Measurements from ENCODE around the gene ELMO1. TPM values are rescaled to one million over a fixed set of nuclear protein-coding genes. Genes with fewer than 3 reads are reported as not detected.

The ELMO1 gene
- total and polyA plus RNA-seq, 10 of the 15 experiments (the other 5 are each of a cell fraction or from before 2014, with no cell fraction given): 22.6 to 85.9 (median 56.6) TPM

DNA sequence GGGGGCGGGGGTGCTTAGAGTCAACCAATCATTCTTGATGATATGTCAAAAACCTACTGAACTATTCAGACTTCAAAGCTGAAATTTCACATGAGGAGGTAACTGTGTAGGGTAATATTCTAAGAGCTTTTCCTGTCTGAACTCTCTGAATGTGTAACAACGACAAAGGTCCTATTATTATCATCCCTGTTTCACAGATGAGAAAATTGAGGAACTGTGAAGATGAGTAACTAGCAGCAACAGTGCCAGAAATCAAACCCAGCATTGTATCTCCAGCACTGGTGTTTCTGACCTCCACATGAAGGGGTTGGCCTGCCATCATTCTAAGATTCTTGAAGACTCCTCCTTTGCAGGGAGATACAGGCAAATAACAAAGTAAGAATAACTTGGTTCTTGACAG lies 429.7 kb downstream of the ELMO1 start (continued):
- TF ChIP-seq USF2 (IDR thresholded peaks at IDR 0.05; ENCODE audit: borderline replicate concordance, low read depth, low read length) (no peak), IKZF2 (IDR thresholded peaks at IDR 0.05) (peak; percentile 45 to 48; a peak in 2 of 4 replicates), MEF2B (IDR thresholded peaks at IDR 0.05; ENCODE audit: partially characterized antibody, poor library complexity, severe bottlenecking) (no peak), EGR1 (IDR thresholded peaks at IDR 0.05; ENCODE audit: borderline replicate concordance in 1 of 2, low read depth in 2 of 2, low read length in 2 of 2) (no peak), CHD2 (IDR thresholded peaks at IDR 0.05; ENCODE audit: borderline replicate concordance, low read depth, low read length) (no peak), ZNF207 (IDR thresholded peaks at IDR 0.05; ENCODE audit: borderline replicate concordance) (no peak), SREBF1 (IDR thresholded peaks at IDR 0.05; ENCODE audit: low read length) (no peak), CUX1 (IDR thresholded peaks at IDR 0.05; ENCODE audit: insufficient replicate concordance, low read depth, low read length) (no peak), CEBPZ (IDR thresholded peaks at IDR 0.05; ENCODE audit: low read depth, low read length) (no peak), CEBPB (IDR thresholded peaks at IDR 0.05; ENCODE audit: borderline replicate concordance in 1 of 2, low read depth in 2 of 2, low read length in 2 of 2) (no peak), NFIC (IDR thresholded peaks at IDR 0.05; ENCODE audit: low read depth, low read length) (peak; percentile 53; the same call in 1 of the 2 replicates), RB1 (IDR thresholded peaks at IDR 0.05; ENCODE audit: borderline replicate concordance) (no peak), CTCF (IDR thresholded peaks at IDR 0.05 in 2 of 3, conservative IDR thresholded peaks at IDR 0.05 in 1 of 3; ENCODE audit: control insufficient read depth in 2 of 3, extremely low read depth in 1 of 3, insufficient read depth in 1 of 3, low read depth in 3 of 3, low read length in 3 of 3) (no peak), IKZF1 (conservative IDR thresholded peaks at IDR 0.05) (no peak), RAD21 (IDR thresholded peaks at IDR 0.05; ENCODE audit: insufficient read depth, low read depth, low read length) (peak; percentile 21; the same call in 1 of the 2 replicates), TCF7 (IDR thresholded peaks at IDR 0.05; ENCODE audit: borderline replicate concordance) (0 out of 2 replicates have a peak, but pooled peaks have one; percentile 46)
- TF ChIP-seq, protein P1, sequence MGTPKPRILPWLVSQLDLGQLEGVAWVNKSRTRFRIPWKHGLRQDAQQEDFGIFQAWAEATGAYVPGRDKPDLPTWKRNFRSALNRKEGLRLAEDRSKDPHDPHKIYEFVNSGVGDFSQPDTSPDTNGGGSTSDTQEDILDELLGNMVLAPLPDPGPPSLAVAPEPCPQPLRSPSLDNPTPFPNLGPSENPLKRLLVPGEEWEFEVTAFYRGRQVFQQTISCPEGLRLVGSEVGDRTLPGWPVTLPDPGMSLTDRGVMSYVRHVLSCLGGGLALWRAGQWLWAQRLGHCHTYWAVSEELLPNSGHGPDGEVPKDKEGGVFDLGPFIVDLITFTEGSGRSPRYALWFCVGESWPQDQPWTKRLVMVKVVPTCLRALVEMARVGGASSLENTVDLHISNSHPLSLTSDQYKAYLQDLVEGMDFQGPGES (IDR thresholded peaks at IDR 0.05): no peak

Data from GM12878 (cell line).